GM12878 (cell line): ENCODE data around the gene C1orf210. TPM values are rescaled to one million over a fixed set of nuclear protein-coding genes. Genes with fewer than 3 reads are reported as not detected.

Experiments used
- ATAC-seq: fragments of 200-7000 bp; cut with Tn5 transposase; 3 replicates; pipeline ENCODE4 v1.9.1; 2020; ENCODE audit warnings: mild to moderate bottlenecking, moderate library complexity
- BruUV-seq: library from RNA; stranded (reverse); fragments of 400-500 nt; replicated peaks from 2 replicates; lab custom pipeline; 2021; lab: Mats Ljungman, UMichigan
- CTCF ChIA-PET: fragments of 300-600 bp; sonication (Branson Sonifier 250); formaldehyde crosslinking; extraction: SDS; loops from one replicate; lab custom pipeline; 2021; ENCODE audit warnings: inconsistent platforms; lab: Yijun Ruan, JAX
- POLR2A ChIA-PET: fragments of 350-600 bp; formaldehyde crosslinking; extraction: SDS; loops from one replicate; lab custom pipeline; 2021; ENCODE audit warnings: inconsistent platforms; lab: Charles Lee
- RAD21 ChIA-PET: fragments of 300-600 bp; sonication (Branson Sonifier 250); formaldehyde crosslinking; loops from one replicate; lab custom pipeline; 2023; ENCODE audit warnings: antibody characterized with exemption; ENCODE audit not compliant: unreplicated experiment; lab: Charles Lee
- SMC1A ChIA-PET: fragments of 300-600 bp; sonication (Branson Sonifier 250); formaldehyde crosslinking; loops from one replicate; lab custom pipeline; 2023; ENCODE audit not compliant: unreplicated experiment, uncharacterized antibody; lab: Charles Lee
- DNase-seq: peaks from one replicate; pipeline ENCODE4 v3.0.0-alpha.2; 2011; ENCODE audit warnings: low read depth, low spot score
- FAIRE-seq: peaks from 3 replicates; lab custom pipeline; 2011; peaks lifted over from hg19 to GRCh38; lab: Jason Lieb, UNC
- H2AFZ ChIP-seq: 2 replicates; pipeline ENCODE4 v1.6.0; 2011; ENCODE audit warnings: low read depth, low read length, control low read depth; ENCODE audit not compliant: control insufficient read depth
- H3K27ac ChIP-seq: 2 replicates; pipeline ENCODE4 v1.5.1; 2011; ENCODE audit warnings: control low read depth; ENCODE audit not compliant: control insufficient read depth, insufficient read depth
- H3K27me3 ChIP-seq, 2 experiments: replicated peaks in 1 of 2; 2 replicates each; pipeline versions ENCODE4 v1.6.0 to v1.6.1; 2011; ENCODE audit warnings: low read length in 1 of 2; ENCODE audit not compliant: control insufficient read depth in 2 of 2, insufficient read depth in 2 of 2
- H3K36me3 ChIP-seq, 2 experiments: 2 replicates each; pipeline ENCODE4 v1.5.1; 2011; ENCODE audit warnings: low read length in 1 of 2; ENCODE audit not compliant: control insufficient read depth in 2 of 2, insufficient read depth in 2 of 2
- H3K4me1 ChIP-seq: 2 replicates; pipeline ENCODE4 v1.6.1; 2011; ENCODE audit warnings: mild to moderate bottlenecking, low read length, moderate library complexity, mixed read lengths; ENCODE audit not compliant: control insufficient read depth, insufficient read depth
- H3K4me2 ChIP-seq: 2 replicates; pipeline ENCODE4 v1.6.0; 2011; ENCODE audit warnings: control low read depth; ENCODE audit not compliant: control insufficient read depth, insufficient read depth
- H3K4me3 ChIP-seq: fragments of 200-600 bp; sonication (generic); 2 replicates; pipeline ENCODE4 v1.5.1; 2016
- H3K79me2 ChIP-seq: 2 replicates; pipeline ENCODE4 v1.6.0; 2011; ENCODE audit warnings: low read length; ENCODE audit not compliant: control insufficient read depth, insufficient read depth
- H3K9ac ChIP-seq: 2 replicates; pipeline ENCODE4 v1.8.0; 2011; ENCODE audit warnings: low read length, control low read depth, mixed read lengths; ENCODE audit not compliant: control insufficient read depth, insufficient read depth
- H3K9me3 ChIP-seq: replicated peaks from 3 replicates; pipeline ENCODE4 v1.5.1; 2011; ENCODE audit warnings: mild to moderate bottlenecking, low read length; ENCODE audit not compliant: control insufficient read depth, insufficient read depth
- H4K20me1 ChIP-seq: 2 replicates; pipeline ENCODE4 v1.6.0; 2011; ENCODE audit not compliant: control insufficient read depth, insufficient read depth
- CHD4 ChIP-seq: fragments of 200-600 bp; sonication (generic); IDR thresholded peaks from 2 replicates; pipeline ENCODE4 v1.6.1; 2016; ENCODE audit warnings: mild to moderate bottlenecking
- HDAC2 ChIP-seq: fragments of 200-600 bp; sonication (generic); IDR thresholded peaks from 2 replicates; pipeline ENCODE4 v1.6.1; 2017
- NFYA ChIP-seq: IDR thresholded peaks from 2 replicates; pipeline ENCODE4 v1.6.1; 2011; ENCODE audit warnings: low read depth, mild to moderate bottlenecking, low read length, improper control_type of control experiment, borderline replicate concordance
- SPI1 ChIP-seq: IDR thresholded peaks from 2 replicates; pipeline ENCODE4 v1.6.1; 2011; ENCODE audit warnings: low read depth, mild to moderate bottlenecking, low read length, moderate library complexity, borderline replicate concordance; ENCODE audit not compliant: insufficient read depth
- WGBS: methylation state at CpG from one replicate; pipeline ENCODE4 v1.1.6; 2016; ENCODE audit warnings: low lambda C conversion rate; ENCODE audit not compliant: insufficient replicate concordance, insufficient coverage; ENCODE audit errors: missing lambda C conversion rate; 5-methylcytosine and 5-hydroxymethylcytosine counted together
- in situ Hi-C: fragments of 300-500 bp; cut with MboI; formaldehyde crosslinking; loops from 9 replicates; pipeline ENCODE4 v1.14.3; 2018; ENCODE audit warnings: mixed read lengths
- intact Hi-C: fragments of 100-400 bp; cut with micrococcal nuclease; formaldehyde crosslinking; loops from one replicate; pipeline ENCODE4 v1.14.2; 2022; ENCODE audit not compliant: unreplicated experiment
- polyA plus RNA-seq, 11 experiments: library from polyadenylated mRNA; depleted of rRNA in 4 of 11; unstranded in 6 of 11; stranded (reverse) in 5 of 11; fragments of >200 nt; fragmentation: Nextera tagmentation in 4 of 11; fragmentation: Illumina TruSeq in 1 of 11; extraction: Ambion mirVana in 4 of 11; extraction: Trizol in 1 of 11; gene quantifications; 1 replicate in 1 of 11; 2 replicates in 10 of 11; pipeline versions ENCODE4 v1.2.1 to v1.2.3, GENCODE V29; 2011 to 2016; ENCODE audit warnings: inconsistent platforms in 2 of 11, missing spikeins in 2 of 11, low read depth in 1 of 11
- total RNA-seq, 4 experiments: library from RNA; depleted of rRNA in 3 of 4; stranded (reverse); fragments of >200 nt in 3 of 4; fragmentation: Illumina TruSeq in 1 of 4; extraction: Trizol in 1 of 4; gene quantifications; 2 replicates each; pipeline versions ENCODE4 v1.2.1 to v1.2.3, GENCODE V29; 2013 to 2021
- TF ChIP-seq, protein P1 (sequence below): fragments of 450-650 bp; IDR thresholded peaks from 2 replicates; pipeline ENCODE4 v1.6.1; 2017; ENCODE audit warnings: mild to moderate bottlenecking
- TF ChIP-seq, protein P2 (sequence below): fragments of 450-650 bp; IDR thresholded peaks from 2 replicates; pipeline ENCODE4 v1.6.1; 2017; ENCODE audit warnings: mild to moderate bottlenecking, moderate library complexity

C1orf210 gene
- total and polyA plus RNA-seq, 10 of the 15 experiments (the other 5 are each of a cell fraction or from before 2014, with no cell fraction given), result 0.07 TPM; not detected in 9

DNA sequence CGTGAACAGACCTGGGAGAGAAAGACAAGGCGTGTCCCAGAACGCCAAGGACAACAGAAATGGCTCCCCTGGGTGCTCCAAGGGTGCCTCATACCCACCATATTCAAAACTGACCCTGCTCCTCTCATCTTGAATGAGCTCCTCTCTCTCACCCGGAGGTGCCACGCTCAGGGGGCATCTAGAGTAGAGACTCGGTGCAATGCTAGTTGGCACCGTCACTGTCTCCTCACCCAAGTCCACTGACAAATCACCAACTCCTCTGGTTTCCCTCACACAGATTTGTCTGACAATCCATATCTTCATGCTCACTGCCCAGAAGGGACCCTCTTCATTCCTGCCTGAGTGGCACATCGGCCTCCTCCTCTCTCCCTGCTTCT lies 10.6 kb downstream of the C1orf210 start:
- BruUV-seq, result no TSS peak
- ChIA-PET RAD21 (no interaction called here), CTCF (no interaction called here), POLR2A (no interaction called here), SMC1A (interaction anchor here (0.8 to 1.1 kb wide), 2 partner anchors 19 to 36 kb away, joined by 3 read pairs; no protein-coding TSS in a partner anchor)
- Histone ChIP-seq H4K20me1 (no peaks in the 10 kb centered on the region), H3K4me3 (no peak overlapping the region), H2AFZ (no peak overlapping the region), H3K36me3 (no peaks in the 10 kb centered on the region), H3K27ac (no peak overlapping the region), H3K9ac (no peak overlapping the region), H3K27me3 (no peaks in the 10 kb centered on the region; a peak in 1 of 4 replicates), H3K79me2 (no peaks in the 10 kb centered on the region), H3K4me1 (peaks cover 4% of the 10 kb centered on the region; the same call in 1 of the 2 replicates), H3K9me3 (no peaks in the 10 kb centered on the region), H3K4me2 (no peak overlapping the region)
- 84% methylated on average over 8 of the region's 8 CpGs for WGBS
- no peak for TF ChIP-seq HDAC2
- no peak for TF ChIP-seq NFYA
- TF ChIP-seq CHD4, result no peak
- TF ChIP-seq, protein P1, sequence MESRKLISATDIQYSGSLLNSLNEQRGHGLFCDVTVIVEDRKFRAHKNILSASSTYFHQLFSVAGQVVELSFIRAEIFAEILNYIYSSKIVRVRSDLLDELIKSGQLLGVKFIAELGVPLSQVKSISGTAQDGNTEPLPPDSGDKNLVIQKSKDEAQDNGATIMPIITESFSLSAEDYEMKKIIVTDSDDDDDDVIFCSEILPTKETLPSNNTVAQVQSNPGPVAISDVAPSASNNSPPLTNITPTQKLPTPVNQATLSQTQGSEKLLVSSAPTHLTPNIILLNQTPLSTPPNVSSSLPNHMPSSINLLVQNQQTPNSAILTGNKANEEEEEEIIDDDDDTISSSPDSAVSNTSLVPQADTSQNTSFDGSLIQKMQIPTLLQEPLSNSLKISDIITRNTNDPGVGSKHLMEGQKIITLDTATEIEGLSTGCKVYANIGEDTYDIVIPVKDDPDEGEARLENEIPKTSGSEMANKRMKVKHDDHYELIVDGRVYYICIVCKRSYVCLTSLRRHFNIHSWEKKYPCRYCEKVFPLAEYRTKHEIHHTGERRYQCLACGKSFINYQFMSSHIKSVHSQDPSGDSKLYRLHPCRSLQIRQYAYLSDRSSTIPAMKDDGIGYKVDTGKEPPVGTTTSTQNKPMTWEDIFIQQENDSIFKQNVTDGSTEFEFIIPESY, result no peak
- in situ Hi-C loops, result no loop called here
- intact Hi-C loops, result no loop called here
- no peak for FAIRE-seq
- no peak for DNase-seq
- ATAC-seq, result no peak

DNA sequence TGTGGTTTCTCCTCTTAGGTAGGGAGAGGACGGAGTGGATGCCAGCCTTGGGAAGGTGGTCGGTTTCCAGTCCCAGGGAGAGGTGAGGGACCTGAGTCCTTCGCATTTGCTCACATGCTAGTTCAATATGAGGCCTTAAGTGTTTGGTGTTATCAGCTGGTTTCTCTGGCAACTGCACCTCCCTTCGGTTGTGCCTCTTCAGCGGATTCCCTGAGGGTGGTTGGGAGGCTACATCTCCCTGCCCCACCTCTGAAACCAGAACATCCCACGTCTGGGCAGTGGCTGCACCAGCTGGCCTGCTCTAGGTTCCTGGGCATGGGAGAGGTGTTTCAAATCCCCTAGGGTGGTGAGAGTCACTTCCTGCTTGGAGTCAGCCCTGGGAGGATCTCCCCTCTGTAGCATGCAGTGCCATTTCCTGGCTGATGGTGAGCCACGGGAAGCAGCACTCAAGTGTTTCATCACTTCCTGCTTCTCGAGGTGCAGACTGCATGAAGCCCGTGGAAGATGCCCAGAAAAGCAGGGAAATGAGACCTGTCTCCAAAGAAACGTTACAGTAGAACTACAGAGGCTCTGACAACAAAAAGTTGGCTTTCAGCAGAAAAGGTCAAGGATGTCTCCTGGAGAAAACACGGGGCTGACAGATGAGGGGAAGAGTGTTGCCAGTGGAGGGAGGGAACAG lies 11.1 kb downstream of the C1orf210 start:
- ATAC-seq (peak; percentile 56), FAIRE-seq (no peak), DNase-seq (no peak)
- peaks cover 4% of the 10 kb centered on the region; the same call in 1 of the 2 replicates for H3K4me1 ChIP-seq
- intact Hi-C loops (no loop called here), in situ Hi-C loops (no loop called here)
- BruUV-seq, result no TSS peak
- ChIA-PET SMC1A (interaction anchor here (1.1 kb wide), 1 partner anchor 20 kb away, joined by 3 read pairs; no protein-coding TSS in a partner anchor), RAD21 (no interaction called here), CTCF (no interaction called here), POLR2A (no interaction called here)
- H3K4me2 ChIP-seq, result no peak overlapping the region
- H3K27me3 ChIP-seq, result no peaks in the 10 kb centered on the region; a peak in 1 of 4 replicates
- H3K79me2 ChIP-seq, result no peaks in the 10 kb centered on the region
- H3K36me3 ChIP-seq, result no peaks in the 10 kb centered on the region
- no peak overlapping the region for H3K27ac ChIP-seq
- H3K9ac ChIP-seq, result no peak overlapping the region
- peak; percentile 16; the same call in 1 of the 2 replicates for TF ChIP-seq SPI1
- TF ChIP-seq, protein P2, sequence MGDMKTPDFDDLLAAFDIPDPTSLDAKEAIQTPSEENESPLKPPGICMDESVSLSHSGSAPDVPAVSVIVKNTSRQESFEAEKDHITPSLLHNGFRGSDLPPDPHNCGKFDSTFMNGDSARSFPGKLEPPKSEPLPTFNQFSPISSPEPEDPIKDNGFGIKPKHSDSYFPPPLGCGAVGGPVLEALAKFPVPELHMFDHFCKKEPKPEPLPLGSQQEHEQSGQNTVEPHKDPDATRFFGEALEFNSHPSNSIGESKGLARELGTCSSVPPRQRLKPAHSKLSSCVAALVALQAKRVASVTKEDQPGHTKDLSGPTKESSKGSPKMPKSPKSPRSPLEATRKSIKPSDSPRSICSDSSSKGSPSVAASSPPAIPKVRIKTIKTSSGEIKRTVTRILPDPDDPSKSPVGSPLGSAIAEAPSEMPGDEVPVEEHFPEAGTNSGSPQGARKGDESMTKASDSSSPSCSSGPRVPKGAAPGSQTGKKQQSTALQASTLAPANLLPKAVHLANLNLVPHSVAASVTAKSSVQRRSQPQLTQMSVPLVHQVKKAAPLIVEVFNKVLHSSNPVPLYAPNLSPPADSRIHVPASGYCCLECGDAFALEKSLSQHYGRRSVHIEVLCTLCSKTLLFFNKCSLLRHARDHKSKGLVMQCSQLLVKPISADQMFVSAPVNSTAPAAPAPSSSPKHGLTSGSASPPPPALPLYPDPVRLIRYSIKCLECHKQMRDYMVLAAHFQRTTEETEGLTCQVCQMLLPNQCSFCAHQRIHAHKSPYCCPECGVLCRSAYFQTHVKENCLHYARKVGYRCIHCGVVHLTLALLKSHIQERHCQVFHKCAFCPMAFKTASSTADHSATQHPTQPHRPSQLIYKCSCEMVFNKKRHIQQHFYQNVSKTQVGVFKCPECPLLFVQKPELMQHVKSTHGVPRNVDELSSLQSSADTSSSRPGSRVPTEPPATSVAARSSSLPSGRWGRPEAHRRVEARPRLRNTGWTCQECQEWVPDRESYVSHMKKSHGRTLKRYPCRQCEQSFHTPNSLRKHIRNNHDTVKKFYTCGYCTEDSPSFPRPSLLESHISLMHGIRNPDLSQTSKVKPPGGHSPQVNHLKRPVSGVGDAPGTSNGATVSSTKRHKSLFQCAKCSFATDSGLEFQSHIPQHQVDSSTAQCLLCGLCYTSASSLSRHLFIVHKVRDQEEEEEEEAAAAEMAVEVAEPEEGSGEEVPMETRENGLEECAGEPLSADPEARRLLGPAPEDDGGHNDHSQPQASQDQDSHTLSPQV, result no peak
- peak overlapping the region; percentile 79 for H2AFZ ChIP-seq
- no peaks in the 10 kb centered on the region for H4K20me1 ChIP-seq
- H3K9me3 ChIP-seq, result no peaks in the 10 kb centered on the region
- no peak overlapping the region for H3K4me3 ChIP-seq
- WGBS, result 45% methylated on average over 11 of the region's 11 CpGs
